HG03196 (cell line): ENCODE data around the gene GTF2F1.
"Not testable (repeated sequence)": the region's sequence is repeated elsewhere in the genome, so short reads cannot be mapped to it uniquely, and the experiment has no call there.

Experiments used
- ATAC-seq: cut with Tn5 transposase; IDR thresholded peaks from one replicate; pipeline ENCODE4 v1.9.1; 2021; ENCODE audit not compliant: unreplicated experiment

GTF2F1 gene, protein sequence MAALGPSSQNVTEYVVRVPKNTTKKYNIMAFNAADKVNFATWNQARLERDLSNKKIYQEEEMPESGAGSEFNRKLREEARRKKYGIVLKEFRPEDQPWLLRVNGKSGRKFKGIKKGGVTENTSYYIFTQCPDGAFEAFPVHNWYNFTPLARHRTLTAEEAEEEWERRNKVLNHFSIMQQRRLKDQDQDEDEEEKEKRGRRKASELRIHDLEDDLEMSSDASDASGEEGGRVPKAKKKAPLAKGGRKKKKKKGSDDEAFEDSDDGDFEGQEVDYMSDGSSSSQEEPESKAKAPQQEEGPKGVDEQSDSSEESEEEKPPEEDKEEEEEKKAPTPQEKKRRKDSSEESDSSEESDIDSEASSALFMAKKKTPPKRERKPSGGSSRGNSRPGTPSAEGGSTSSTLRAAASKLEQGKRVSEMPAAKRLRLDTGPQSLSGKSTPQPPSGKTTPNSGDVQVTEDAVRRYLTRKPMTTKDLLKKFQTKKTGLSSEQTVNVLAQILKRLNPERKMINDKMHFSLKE

DNA sequence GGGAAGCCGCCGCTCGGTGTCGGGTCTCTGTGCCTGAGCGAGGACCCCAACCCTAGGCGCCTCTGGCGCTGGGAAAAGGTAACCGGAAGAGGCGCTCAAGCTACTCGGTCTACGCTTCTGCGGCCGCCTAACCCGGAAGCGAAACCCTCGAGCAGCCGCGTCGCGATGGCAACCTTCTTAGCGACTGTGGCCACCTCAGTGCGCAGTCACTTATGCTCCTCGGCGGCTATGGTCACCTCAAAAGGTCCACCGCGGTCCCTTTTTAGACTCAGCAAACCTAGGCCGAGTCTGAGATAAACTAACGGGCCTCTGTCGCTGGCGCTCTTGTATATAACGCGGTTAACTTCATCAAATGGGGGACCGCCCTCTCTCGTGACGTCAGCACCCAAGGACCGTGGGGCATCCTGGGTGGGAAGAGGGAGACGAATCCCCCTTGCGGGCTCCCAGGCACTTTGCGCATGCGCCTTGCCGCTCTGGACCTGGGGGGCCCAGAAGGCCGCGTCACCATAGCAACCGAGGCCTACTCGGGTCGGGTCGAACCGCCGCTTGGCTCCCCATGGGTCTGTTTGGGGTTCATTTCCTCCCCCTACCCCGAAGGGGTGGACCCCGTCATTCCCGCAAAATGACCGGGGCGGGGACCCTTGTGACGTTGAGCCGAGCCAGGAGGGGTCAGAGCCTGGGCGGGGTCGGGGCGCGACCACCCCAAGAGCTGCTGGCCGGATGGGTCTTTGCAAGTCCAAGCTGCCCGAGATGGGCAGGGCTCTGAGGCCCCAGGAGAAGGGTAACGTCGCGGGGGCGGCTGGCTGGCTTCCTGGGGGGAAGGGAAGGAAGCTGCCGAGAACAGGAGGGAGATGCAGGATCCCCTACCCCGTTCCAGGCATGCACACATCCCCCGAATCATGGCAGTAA, at the start of gene GTF2F1:
TSS of gene GTF2F1 (minus strand) at position 91 of the 909 bp plus-strand sequence. CDS start 169 bp downstream, outside the sequence.
- ATAC-seq, result peak; percentile 76

DNA sequence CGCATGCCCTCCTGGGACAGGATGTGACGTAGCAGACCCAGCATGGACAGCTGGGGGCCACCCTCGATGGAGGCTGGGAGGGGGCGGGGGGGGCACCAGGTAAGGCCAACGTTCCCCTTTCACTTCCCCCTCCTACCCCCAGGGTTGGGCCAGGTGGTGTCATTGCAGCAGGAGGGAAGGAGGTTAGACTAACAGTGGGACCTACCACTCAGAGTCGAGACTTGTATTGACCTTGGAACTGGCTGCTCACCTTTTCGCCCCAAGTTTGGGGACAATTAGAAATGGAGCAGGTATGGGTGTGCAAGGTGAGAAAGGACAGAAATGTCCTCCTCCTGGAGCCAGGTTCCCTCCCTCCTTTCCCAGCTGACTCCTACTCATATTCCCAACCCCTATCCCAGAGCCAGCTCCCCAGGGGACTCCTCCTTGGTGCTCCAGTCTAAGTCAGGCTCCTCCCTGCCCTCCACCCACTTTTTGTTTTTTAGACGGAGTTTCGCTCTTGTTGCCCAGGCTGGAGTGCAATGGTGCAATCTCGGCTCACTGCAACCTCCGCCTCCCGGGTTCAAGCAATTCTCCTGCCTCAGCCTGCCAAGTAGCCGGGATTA, 49.2 kb upstream of the GTF2F1 start:
- ATAC-seq, result no peak

DNA sequence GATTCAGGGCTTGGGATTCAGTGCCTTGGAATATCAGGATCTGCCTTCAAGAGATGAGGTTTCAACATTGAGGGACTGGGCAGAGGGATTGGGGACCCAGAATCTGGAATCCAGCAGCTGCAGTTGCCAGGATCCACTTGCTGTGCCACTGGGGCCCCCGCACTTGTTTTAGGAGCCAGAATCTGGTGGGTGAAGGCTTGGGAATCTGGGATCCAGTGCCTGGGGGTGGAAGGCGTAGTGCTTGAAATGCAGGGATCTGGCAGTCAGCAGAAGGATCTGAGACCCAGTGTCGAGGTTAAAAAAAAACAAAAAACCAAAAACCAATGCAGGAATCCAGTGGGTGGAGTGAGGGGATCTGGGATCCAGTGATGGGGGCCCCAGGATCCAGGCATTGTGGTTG, 47.9 kb upstream of the GTF2F1 start:
- ATAC-seq, result no peak

DNA sequence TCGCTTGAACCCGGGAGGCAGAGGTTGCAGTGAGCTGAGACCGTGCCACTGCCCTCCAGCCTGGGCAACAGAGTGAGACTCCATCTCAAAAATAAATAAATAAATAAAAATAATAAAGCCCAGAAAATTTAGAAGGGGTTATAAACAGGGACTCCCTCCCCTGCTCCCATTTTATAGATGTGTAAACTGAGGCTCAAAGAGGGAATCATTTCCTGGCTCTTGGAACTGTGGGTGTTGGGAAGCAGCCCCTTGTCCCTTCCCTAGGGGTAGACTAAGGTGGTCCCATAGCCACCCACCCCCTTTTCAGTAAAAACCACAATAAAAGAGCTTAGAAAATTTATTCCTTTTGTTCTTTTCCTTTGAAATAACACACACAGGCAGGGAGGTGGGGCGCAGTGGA, 46.8 kb upstream of the GTF2F1 start:
- ATAC-seq, result no peak

DNA sequence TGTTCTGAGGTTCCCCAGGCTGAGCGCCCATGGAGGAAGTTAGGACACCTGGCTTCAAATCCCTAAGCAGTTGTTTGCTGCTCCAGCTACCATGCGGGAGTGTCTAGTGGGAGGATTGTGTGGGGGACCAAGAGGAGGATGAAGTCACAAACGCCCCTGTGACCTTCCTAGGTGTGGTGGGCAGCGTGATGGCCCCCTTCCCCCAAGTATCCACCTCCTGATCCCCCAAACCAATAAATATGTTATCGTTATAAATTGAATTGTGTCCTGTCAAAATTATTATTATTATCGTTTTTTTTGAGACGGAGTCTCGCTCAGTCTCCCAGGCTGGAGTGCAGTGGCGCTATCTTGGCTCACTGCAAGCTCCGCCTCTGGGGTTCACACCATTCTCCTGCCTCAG, 40.7 kb upstream of the GTF2F1 start, which contains the start of gene SLC25A41:
TSS of gene SLC25A41 (minus strand) at position 101 of the 400 bp plus-strand sequence. CDS start at position 31, 70 bp downstream.
- ATAC-seq, result no peak

DNA sequence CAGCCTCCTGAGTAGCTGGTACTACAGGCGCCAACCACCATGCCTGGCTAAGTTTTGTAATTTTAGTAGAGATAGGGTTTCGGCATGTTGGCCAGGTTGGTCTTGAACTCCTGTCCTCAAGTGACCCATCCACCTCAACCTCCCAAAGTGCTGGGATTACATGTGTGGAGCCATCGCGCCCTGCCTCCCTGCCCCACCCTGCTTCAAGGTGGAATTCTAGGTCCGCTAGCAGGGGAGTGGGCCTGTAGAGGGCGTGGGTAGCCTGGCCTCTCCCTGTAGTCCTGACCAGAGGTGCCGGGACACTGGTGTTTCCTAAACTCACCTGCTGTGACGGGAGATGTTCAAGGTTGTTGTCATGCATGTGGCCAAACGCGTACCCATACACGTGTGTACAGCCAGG, 40.2 kb upstream of the GTF2F1 start:
- no peak for ATAC-seq

DNA sequence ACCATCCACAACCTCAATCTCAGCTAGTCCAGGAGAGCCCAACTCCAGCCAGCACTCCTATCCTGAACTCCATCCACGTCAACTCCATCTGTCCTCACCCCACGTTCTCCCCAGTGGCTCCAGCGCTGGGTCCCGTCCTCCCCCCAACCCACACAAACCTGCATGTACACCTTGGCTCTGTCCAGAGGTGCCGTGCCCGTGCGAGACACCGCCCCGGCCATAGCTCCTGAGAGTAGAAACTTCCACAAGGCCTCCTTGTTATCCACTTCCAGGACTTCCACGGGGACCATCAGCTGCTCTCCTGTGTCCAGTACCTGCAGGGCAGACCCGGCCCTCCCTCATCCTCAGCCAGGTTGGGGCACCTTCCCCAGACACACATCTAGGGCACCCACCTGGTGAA, 38.9 kb upstream of the GTF2F1 start:
- ATAC-seq, result no peak

DNA sequence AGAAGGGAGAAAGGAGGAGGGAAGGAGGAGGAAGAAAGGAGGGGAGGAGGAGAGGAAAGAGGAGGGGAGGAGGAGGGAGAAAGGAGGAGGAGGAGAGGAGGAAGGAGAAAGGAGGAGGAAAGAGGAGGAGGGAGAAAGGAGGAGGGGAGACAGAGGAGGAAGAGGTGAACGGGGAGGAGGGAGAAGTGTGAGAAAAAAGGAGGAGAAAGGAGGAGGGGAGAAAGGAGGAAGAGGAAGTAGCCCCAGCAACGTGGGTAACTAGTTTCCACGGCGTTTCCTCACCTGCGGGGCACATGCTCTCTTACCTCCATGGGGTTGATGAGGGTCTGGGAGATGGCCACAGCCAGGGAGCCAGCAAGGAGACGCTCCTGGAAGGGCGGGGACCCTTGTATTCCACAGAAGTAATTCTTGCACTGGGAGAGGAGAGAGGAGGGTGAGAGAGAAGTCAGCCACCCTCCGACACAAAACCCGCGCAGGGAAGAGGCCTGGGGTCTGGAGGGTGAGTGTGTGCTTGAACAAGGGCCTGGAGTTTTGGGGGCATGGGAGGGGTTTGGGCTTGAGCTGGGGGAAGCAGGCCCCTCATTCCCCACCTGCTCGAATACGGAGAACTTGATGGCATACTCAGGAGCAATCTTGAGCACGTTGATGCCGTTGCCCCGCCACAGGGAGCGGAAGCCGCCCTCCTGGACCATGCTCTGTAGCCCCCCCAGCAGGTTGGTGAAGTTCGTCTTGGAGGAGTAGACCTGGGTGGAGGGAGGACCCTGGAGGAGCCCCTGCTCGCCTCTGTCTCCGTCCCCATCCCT, 36.7 kb upstream of the GTF2F1 start:
- no peak for ATAC-seq

DNA sequence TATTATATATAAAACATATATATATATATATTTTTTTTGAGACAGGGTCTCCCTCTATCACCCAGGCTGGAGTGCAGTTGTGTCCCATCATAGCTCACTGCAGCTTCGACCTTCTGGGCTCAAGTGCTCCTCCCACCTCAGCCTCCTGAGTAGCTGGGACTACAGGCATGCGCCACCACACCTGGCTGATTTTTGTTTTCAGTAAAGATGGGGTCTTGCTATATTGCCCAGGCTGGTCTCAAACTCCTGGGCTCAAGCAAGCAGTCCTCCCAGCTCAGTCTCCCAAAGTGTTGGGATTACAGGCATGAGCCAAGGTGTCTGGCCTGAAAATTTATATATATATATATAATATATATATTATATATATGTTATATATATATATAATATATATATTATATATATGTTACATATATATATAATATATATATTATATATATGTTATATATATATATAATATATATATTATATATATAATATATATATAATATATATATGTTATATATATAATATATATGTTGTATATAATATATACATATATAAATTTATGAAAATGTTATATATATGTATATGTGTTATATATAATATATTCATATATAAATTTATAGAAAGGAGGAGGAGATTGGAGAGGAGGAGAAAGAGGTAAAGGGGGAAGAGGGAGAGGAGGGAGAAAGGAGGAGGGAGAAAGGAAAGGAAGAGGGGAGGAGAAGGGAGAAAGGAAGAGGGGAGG, 35.9 kb upstream of the GTF2F1 start:
- not testable (repeated sequence) for ATAC-seq

DNA sequence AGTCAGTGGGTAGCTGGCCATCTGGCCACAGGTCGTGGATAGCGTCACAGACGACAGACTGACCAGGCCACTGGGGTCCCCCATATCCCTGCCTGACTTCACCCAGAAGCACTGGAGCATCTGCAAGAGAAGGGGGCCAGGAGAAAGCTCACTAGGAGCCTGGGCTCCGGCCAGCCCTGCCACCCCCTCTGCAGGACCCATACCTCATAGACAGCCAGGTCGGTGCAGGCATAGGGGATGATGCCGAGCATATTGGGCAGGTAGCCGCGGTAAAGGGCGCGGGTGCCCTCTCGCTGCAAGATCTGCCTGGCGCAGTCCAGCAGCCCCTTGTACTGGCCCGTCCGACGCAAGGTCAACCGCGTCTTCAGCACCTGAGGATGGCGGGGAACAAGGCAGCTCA, 34.2 kb upstream of the GTF2F1 start:
- no peak for ATAC-seq

DNA sequence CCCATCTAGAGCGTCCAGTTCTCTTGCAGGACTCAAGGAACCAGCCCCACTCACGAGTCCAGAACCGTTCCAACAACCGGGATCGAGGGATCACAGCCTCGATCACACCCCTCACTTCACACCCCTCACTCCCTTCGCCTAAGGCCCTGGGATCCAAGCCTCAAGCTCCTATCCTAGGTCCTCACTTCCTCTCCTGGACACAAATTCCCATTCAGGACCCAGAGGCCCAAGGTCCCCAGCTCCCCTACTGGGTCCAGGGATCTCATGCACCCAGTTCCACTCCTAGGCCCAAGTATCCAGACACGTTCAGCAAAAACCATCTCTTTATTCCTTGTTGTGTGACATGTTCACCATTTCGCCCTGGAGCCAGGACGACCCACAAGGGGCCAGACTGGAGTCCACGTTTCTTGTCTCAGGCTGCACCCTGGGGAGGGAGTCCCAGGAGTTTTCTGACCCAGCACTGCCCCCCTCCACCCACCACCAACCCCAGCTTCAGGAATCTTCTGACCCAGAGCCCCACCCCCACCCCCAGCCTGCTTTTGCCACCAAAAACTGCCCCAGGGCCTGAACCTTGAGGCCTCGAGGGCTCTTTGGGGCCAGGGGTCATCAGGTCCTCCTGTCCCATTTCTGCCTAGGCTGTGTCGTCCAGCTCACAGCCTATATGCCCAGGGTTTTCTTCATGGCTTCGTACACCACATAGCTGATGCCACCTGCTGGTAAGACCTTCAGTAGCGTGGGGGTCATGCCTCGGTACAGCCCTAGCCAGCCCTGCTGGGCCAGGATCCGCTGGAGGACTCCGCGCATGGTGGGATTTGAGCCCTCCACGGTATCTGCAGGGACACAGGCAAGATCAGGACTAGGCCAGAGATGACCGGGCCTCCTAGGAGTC, 33.0 kb upstream of the GTF2F1 start:
- ATAC-seq, result no peak

DNA sequence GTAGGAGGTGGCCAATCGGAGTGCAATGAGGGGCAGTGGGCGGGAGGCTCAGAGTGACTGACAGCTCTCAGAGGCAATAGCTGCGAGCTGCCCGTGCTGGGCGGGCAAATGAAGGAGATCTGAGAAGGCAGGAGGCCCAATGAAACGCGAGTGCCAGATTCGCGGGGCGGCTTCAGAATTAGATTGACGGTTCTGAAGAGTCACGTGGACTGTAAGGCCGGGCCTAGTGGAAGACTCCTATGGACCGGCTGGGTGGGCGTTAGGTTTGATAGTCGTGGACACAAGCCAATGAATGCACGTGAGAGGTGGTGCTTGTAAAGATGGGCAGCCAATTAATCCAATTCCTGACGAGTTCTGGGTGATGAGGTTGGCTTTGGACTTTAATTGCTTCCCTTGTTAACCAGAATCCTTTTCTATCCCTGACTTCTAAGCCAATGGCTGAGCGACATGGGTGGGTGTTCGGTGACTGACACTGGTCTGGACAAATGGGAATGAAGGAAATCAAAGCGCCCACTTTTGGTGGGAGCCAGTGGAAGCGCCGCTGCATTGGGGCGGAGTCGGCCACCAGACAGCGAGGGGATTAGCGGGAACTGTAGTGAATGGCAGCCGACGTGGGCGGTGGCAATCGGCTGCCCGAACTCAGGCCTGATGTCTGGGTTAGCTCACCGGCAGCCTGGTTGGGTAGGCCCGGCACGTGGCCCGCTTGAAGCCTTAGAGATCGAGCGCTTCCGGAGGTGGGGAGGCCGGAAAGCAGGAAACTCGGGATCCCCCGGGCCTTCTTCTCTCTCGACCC, 32.2 kb upstream of the GTF2F1 start:
- ATAC-seq, result peak; percentile 84

DNA sequence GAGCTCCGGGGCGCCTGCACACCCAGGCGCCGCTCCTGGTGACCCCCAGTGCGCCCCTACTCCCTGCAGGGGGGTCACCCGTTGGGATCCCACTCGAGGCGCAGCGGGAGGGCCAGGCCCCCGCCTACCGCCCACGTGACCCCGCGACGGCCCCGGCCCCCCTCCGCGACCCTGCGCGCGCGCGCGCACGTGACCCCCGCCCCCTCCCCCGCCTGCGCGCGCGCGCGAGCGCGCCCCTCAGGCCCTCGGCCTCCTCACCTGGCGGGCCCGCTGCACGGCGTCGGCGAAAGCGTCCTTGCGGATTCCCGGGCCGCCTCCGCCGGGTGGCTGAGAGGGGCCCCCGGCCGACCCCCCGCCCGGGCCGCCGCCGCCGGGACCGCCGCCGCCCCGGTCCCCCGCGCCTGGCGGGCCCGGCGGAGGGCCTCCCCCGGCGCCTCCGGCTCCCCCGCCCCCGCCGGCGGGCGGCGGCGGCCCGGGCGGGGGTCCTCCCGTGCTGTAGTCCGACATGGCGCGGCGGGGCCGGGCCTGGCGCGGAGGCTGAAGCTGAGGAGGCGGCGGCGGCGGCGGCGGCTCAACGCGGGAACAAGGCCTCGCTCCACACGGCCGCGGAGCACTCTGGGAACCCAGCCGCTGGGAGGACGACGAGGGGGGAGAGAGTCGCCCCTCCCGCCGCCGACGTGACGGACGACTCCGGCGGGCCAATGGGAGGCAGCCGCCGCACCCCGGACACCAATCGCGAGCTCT, 31.4 kb upstream of the GTF2F1 start, which contains the start of gene KHSRP:
TSS of gene KHSRP (minus strand) at position 617 of the 744 bp plus-strand sequence. CDS start at position 507, 110 bp downstream.
- ATAC-seq, result no peak

DNA sequence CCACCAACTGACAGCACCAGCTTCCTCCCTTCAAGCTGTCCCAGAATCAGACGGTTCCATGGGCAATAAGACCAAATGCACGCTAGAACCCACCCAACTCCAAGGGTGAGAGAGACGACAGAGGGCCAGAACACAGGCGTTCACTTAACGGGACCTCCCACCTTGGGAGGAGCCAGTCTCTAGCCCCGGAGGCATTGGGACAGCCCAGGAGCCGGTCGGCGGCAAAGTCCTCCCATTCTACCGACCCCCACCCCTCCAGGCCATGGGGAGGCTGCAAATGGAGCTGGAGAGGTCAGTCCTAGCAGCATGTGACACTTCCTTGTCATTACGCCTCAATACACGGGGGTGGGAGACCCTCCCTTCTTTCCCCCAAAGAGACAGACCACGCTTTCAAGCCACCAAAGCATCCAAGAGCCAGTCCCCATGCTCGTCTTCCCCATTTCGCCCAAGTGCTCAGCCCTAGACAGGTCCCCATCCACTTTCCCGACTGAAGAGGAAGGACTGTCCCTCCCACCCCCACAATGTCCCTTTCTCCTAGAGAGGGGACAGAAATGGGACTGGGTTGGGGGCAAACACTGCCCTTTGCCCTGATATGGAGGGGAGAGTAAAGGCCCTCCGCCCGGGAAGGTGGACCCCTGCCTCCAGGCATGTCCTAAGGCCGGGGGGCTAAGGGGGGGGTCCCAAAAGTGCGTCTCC, 30.7 kb upstream of the GTF2F1 start:
- no peak for ATAC-seq

DNA sequence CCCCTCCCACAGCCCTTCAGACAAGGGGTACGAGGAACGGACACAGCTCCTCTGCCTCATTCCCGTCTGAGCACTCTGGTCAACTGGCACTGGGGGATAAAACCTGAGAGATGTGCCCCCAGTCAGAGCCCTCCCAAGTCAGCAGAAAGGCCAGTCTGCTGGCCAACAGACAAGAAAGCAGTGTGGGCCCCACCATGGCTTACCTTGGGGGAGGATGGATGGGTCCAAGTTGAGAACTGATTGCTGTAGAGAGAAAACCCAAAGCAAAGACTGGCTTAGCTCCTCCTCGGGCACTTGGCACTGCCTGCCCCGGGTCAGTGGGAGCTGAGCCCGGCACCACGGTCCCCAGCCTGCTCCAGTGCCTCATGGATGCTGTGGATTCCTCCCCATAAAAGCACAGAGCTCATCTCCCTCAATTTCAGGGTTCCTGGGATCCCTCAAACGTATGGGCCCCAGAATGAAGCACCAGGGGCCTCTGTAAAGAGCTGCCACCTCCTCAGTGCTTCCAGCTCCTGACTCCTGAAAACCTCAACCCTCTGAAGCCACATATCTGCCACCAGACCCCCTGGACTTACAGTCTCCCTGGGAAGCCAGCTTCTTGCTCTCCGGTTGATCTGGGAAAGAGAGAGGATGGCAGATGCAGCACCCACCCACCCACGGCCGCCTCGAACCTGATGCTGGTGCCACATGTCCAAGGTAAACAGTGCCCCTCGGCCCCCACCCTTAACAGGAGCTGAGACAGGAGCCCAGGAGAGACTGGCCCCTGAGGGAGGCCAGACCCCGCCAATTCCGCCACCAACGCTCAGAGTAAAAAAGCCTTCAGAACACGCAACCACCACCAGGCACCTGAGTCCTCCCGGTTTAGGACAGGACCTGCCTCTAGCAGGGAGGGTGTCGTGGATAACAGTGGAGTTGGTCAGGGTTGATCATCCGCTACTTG, 28.4 kb upstream of the GTF2F1 start:
- no peak for ATAC-seq
